Subcutaneous adipose tissue (tissue), 4 donors: ENCODE data around the gene TCF12. TPM values are rescaled to one million over a fixed set of nuclear protein-coding genes. Genes with fewer than 3 reads are reported as not detected.

ENCODE experiments used
- CTCF ChIP-seq: fragments of 450-650 bp; IDR thresholded peaks from one replicate; pipeline ENCODE4 v1.5.1; 2016; ENCODE audit warnings: low read depth, mild to moderate bottlenecking, control low read depth, antibody characterized with exemption, moderate library complexity
- total RNA-seq, 4 donors: library from RNA; depleted of rRNA; stranded (reverse); fragments of >200 nt; gene quantifications; one replicate each; pipeline ENCODE4 v1.1.0, GENCODE V29; 2016

TCF12 gene
- total RNA-seq, 4 donors from 2014 or later = 138 to 171 (median 166) TPM

DNA sequence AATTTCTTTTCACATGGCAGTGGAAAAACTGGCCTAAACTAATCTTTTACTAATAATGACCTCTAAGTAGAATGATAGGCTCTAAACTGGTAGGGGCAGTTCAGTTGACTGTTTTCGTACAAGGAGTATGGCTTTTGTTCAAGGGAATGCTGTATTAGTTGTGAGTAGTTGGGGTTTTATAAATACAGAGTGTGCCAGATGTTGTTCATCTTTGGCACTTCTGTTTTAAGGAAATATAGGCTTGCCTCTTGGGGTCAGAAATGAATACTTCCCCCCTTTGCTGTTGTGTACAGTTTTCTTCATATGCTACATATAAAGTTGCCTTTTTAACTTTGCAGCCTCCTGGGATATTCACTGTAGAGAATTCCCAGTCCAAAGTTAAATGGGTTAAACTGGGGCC, 276.9 kb downstream of the TCF12 start:
- no peak for TF ChIP-seq CTCF

DNA sequence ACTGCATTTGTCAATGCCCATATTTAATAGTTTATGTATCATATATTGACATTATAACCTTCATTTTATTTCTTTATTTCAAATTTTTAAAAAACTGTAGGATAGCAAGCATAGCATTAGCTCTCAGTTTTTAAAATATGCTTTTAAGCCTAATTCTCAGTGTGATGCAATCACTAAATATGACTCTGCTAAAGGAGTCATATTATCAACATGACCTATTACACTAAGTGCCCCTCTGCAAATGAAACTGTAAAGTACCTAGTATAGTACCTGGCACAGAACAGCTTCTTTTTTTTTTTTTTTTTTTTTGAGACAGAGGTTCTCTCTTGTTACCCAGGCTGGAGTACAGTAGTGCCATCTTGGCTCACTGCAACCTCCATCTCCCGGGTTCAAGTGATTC, 278.4 kb downstream of the TCF12 start:
- TF ChIP-seq CTCF = no peak

- no peak for TF ChIP-seq CTCF
These were observed 279.7 kb downstream of the TCF12 start for GRCh38 chr15:57198131-57198530.

DNA sequence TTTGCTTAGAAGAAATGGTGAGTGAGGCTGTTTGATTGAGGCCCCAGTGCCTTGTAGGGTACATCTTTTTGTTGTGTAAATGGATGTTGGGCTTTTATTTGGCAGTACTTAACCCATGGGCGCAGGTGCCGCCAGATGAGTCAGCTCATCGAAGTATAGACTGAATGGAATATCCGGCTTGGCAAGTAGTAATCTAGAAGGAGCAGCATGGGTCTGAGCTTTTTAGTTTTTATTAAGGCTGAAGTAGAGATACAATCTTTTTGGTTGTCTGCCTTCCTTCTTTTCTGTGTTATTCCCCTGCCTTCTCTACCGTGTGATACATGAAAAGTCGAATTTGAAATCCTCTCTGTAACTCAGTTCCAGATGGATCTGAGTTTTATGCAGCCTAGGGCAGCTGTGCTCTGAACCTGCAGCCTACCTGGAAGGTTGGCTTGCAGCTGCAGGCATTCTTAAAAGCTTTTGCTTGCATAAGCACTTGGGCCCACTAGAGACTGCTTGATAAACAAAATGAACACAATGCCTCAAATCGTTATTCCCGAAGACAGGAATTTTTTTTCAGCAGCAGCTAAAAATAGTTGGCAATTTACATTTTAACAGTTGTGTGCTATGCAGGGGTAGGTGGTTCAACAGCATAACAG, 280.3 kb downstream of the TCF12 start:
- no peak for TF ChIP-seq CTCF

DNA sequence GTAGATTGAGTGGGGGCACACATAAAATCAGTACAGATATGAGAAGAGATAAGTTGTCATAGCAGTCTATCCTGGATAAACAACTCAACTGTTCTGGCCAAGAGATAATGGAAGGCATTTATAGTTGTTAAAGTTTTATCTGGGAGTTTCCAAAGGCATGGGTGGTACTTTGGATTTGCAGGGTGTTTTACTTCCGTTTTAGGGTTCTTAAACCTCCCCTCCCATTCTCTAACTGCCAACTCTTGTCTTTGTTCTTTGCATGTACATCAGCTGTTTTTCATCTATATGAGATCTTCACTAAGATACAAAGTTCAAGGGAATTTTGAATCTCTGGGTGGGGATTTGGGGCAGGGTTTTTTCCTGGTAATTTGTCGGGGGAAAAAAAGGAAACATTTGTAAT, 283.1 kb downstream of the TCF12 start:
- TF ChIP-seq CTCF = no peak

DNA sequence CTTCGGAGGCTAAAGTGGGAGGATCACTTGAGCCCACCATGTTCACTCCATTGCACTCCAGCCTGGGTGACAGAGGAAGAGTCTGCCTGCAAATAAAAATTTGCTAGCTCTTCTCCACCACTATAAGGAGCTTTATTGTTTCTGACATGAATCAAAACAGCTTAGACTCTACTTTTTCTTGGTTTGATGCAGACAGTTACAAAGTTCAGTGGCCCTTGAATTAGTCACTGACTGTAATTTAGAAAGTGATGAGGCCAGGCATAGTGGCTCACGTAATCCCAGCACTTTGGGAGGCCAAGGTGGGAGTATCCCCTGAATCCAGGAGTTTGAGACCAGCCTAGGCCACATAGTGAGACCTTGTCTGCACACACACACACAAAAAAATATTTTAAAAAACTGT, 285.5 kb downstream of the TCF12 start:
- TF ChIP-seq CTCF = no peak

DNA sequence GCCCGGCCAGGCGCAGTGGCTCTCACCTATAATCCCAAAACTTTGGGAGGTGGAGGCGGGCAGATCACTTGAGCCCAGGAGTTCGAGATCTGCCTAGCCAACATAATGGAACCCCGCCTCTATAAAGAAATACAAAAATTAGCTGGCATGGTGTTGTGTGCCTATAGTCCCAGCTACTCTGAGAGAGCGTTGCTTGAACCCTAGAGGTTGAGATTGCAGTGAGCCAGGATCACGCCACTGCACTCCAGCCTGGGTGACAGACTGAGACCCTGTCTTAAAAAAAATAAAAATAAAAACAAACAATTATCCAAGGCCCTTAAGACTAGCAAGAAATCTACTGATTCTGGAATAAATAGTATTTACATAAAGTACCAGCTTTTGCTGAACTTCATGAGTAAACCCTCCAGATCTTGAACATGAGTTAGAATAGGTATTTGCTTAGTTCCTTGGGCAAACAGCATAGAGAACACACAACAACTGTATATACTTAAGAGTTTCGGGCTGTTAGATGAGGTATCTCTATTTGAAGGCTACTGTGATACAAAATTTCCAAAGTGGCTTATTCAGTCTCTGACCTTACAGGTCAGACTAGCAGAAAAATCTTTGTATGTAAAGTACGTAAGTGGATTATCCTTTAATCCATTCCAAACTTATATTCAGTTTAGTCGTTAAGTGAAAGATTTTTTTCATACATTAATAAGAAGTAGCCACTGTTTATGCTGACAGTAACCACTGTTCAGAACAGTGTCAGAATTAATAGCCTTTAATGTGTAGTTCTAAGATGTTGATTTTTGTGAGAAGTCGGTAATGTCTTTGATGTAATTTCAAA, 286.8 kb downstream of the TCF12 start:
- TF ChIP-seq CTCF = no peak
